ENCODE measurements around the gene PTGDS.

The PTGDS gene

GRCh38 chr9:136949817-136950655, 27.3 kb upstream of the PTGDS start:
- TF ChIP-seq GATA3 (IDR thresholded peaks at IDR 0.05; ENCODE audit: low read depth, low read length) (no peak), GATA2 (IDR thresholded peaks at IDR 0.05; ENCODE audit: low read depth, low read length) (no peak)

GRCh38 chr9:136950656-136951276, 26.5 kb upstream of the PTGDS start:
- TF ChIP-seq GATA3 (IDR thresholded peaks at IDR 0.05; ENCODE audit: low read depth, low read length) (no peak), GATA2 (IDR thresholded peaks at IDR 0.05; ENCODE audit: low read depth, low read length) (no peak)

- no peak for TF ChIP-seq GATA3 (IDR thresholded peaks at IDR 0.05; ENCODE audit: low read depth, low read length)
- TF ChIP-seq GATA2 (IDR thresholded peaks at IDR 0.05; ENCODE audit: low read depth, low read length) = no peak
Observed at GRCh38 chr9:136951541-136952320, 25.6 kb upstream of the PTGDS start, which contains the start of gene LCN12. Gene LCN12, plus strand, starts transcription at chr9:136952273. Its CDS starts 55 bp downstream, at chr9:136952328.

GRCh38 chr9:136952321-136952850, 24.9 kb upstream of the PTGDS start:
- no peak for TF ChIP-seq GATA2 (IDR thresholded peaks at IDR 0.05; ENCODE audit: low read depth, low read length)
- TF ChIP-seq GATA3 (IDR thresholded peaks at IDR 0.05; ENCODE audit: low read depth, low read length) = no peak

- no peak for TF ChIP-seq GATA3 (IDR thresholded peaks at IDR 0.05; ENCODE audit: low read depth, low read length)
- TF ChIP-seq GATA2 (IDR thresholded peaks at IDR 0.05; ENCODE audit: low read depth, low read length) = no peak
Observed at GRCh38 chr9:136952876-136953770, 24.2 kb upstream of the PTGDS start.

GRCh38 chr9:136953771-136954269, 23.5 kb upstream of the PTGDS start:
- TF ChIP-seq GATA3 (IDR thresholded peaks at IDR 0.05; ENCODE audit: low read depth, low read length) = no peak
- TF ChIP-seq GATA2 (IDR thresholded peaks at IDR 0.05; ENCODE audit: low read depth, low read length) = no peak

- no peak for TF ChIP-seq GATA3 (IDR thresholded peaks at IDR 0.05; ENCODE audit: low read depth, low read length)
- TF ChIP-seq GATA2 (IDR thresholded peaks at IDR 0.05; ENCODE audit: low read depth, low read length) = no peak
Observed at GRCh38 chr9:136954270-136955083, 22.8 kb upstream of the PTGDS start.

GRCh38 chr9:136955202-136955942, 21.9 kb upstream of the PTGDS start:
- TF ChIP-seq GATA2 (IDR thresholded peaks at IDR 0.05; ENCODE audit: low read depth, low read length) = no peak
- TF ChIP-seq GATA3 (IDR thresholded peaks at IDR 0.05; ENCODE audit: low read depth, low read length) = no peak

- TF ChIP-seq GATA3 (IDR thresholded peaks at IDR 0.05; ENCODE audit: low read depth, low read length) (no peak), GATA2 (IDR thresholded peaks at IDR 0.05; ENCODE audit: low read depth, low read length) (no peak)
Observed at GRCh38 chr9:136955943-136956335, 21.4 kb upstream of the PTGDS start.

GRCh38 chr9:136956604-136957003, 20.7 kb upstream of the PTGDS start:
- no peak for TF ChIP-seq GATA3 (IDR thresholded peaks at IDR 0.05; ENCODE audit: low read depth, low read length)
- TF ChIP-seq GATA2 (IDR thresholded peaks at IDR 0.05; ENCODE audit: low read depth, low read length) = no peak

- TF ChIP-seq GATA2 (IDR thresholded peaks at IDR 0.05; ENCODE audit: low read depth, low read length) = no peak
- no peak for TF ChIP-seq GATA3 (IDR thresholded peaks at IDR 0.05; ENCODE audit: low read depth, low read length)
Observed at GRCh38 chr9:136957461-136957860, 19.8 kb upstream of the PTGDS start.

- no peak for TF ChIP-seq GATA2 (IDR thresholded peaks at IDR 0.05; ENCODE audit: low read depth, low read length)
- TF ChIP-seq GATA3 (IDR thresholded peaks at IDR 0.05; ENCODE audit: low read depth, low read length) = no peak
Observed at GRCh38 chr9:136957901-136958300, 19.4 kb upstream of the PTGDS start.
